Gastroesophageal sphincter (tissue), 4 donors: ENCODE results near the gene PRKAR2B. TPM values are rescaled to one million over a fixed set of nuclear protein-coding genes. Genes with fewer than 3 reads are reported as not detected.
"Not testable (repeated sequence)": the region's sequence is repeated elsewhere in the genome, so short reads cannot be mapped to it uniquely, and the experiment has no call there.

Source experiments
- ATAC-seq: fragments of 150-250 bp; one replicate; pipeline ENCODE4 v1.9.1; 2016; ENCODE audit warnings: mild to moderate bottlenecking, moderate library complexity
- H3K27ac ChIP-seq, 4 donors: fragments of 200-600 bp; sonication (generic) in 3 of 4; 1 replicate in 3 of 4; 2 replicates in 1 of 4; pipeline ENCODE4 v1.5.1; 2016 to 2019
- H3K27me3 ChIP-seq: fragments of 200-600 bp; sonication (generic); one replicate; pipeline ENCODE4 v1.5.1; 2019
- H3K36me3 ChIP-seq, 2 donors: fragments of 200-600 bp; sonication (generic); one replicate each; pipeline ENCODE4 v1.5.1; 2019; ENCODE audit warnings: control low read depth in 1 of 2
- H3K4me1 ChIP-seq, 3 donors: fragments of 200-600 bp; sonication (generic); 1 replicate in 2 of 3; 2 replicates in 1 of 3; pipeline ENCODE4 v1.5.1; 2016 to 2019; ENCODE audit warnings: control low read depth in 2 of 3
- H3K4me3 ChIP-seq, 2 donors: fragments of 200-600 bp; sonication (generic); one replicate each; pipeline ENCODE4 v1.5.1; 2019; ENCODE audit warnings: mild to moderate bottlenecking in 1 of 2, moderate library complexity in 1 of 2
- H3K9me3 ChIP-seq, 3 donors: fragments of 200-600 bp; sonication (generic); one replicate each; pipeline ENCODE4 v1.5.1; 2017 to 2019; ENCODE audit warnings: control low read depth in 2 of 3
- EP300 ChIP-seq: sonication (generic); formaldehyde crosslinking; IDR thresholded peaks from one replicate; pipeline ENCODE4 v1.6.1; 2017; ENCODE audit warnings: antibody characterized with exemption, mild to moderate bottlenecking
- POLR2A ChIP-seq, 2 donors: fragments of 450-650 bp; IDR thresholded peaks; one replicate each; pipeline ENCODE4 v1.6.1; 2017; ENCODE audit warnings: antibody characterized with exemption in 2 of 2, mild to moderate bottlenecking in 2 of 2, moderate library complexity in 1 of 2
- POLR2AphosphoS5 ChIP-seq: sonication (generic); formaldehyde crosslinking; IDR thresholded peaks from one replicate; pipeline ENCODE4 v1.6.1; 2017; ENCODE audit warnings: antibody characterized with exemption
- WGBS, 2 donors: methylation state at CpG; one replicate each; pipeline ENCODE4 v1.1.5; 2018; ENCODE audit warnings: low coverage in 1 of 2; 5-methylcytosine and 5-hydroxymethylcytosine counted together
- total RNA-seq, 4 donors: library from RNA; depleted of rRNA; stranded (reverse); fragments of >200 nt; gene quantifications; one replicate each; pipeline ENCODE4 v1.1.0, GENCODE V29; 2016
- TF ChIP-seq, protein P1 (sequence below), 4 experiments: fragments of 200-600 bp in 2 of 4; fragments of 450-650 bp in 2 of 4; sonication (generic) in 1 of 4; IDR thresholded peaks; one replicate each; pipeline ENCODE4 v1.5.1; 2017 to 2019; ENCODE audit warnings: antibody characterized with exemption in 4 of 4, mild to moderate bottlenecking in 2 of 4, moderate library complexity in 2 of 4

Gene PRKAR2B
- total RNA-seq, 4 donors from 2014 or later, result 83.5 to 160 (median 119) TPM

GRCh38 chr7:107151538-107151937 lies 107.0 kb downstream of the PRKAR2B start:
- no peak for TF ChIP-seq POLR2AphosphoS5
- TF ChIP-seq, protein P1, sequence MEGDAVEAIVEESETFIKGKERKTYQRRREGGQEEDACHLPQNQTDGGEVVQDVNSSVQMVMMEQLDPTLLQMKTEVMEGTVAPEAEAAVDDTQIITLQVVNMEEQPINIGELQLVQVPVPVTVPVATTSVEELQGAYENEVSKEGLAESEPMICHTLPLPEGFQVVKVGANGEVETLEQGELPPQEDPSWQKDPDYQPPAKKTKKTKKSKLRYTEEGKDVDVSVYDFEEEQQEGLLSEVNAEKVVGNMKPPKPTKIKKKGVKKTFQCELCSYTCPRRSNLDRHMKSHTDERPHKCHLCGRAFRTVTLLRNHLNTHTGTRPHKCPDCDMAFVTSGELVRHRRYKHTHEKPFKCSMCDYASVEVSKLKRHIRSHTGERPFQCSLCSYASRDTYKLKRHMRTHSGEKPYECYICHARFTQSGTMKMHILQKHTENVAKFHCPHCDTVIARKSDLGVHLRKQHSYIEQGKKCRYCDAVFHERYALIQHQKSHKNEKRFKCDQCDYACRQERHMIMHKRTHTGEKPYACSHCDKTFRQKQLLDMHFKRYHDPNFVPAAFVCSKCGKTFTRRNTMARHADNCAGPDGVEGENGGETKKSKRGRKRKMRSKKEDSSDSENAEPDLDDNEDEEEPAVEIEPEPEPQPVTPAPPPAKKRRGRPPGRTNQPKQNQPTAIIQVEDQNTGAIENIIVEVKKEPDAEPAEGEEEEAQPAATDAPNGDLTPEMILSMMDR (IDR thresholded peaks at IDR 0.05), result no peak
- no peak for TF ChIP-seq EP300
- no peak for TF ChIP-seq POLR2A (IDR thresholded peaks at IDR 0.05)
- 81 to 87% methylated on average over 7 of the region's 7 CpGs for whole genome bisulfite sequencing, 2 donors
- no peaks in the 10 kb centered on the region for H3K9me3 ChIP-seq
- no peak for ATAC-seq
- no peaks in the 10 kb centered on the region for H3K27me3 ChIP-seq
- peaks cover 0 to 35% of the 10 kb centered on the region in 2 donors for H3K36me3 ChIP-seq
- H3K4me3 ChIP-seq, result no peak overlapping the region
- H3K4me1 ChIP-seq, result peaks cover 0 to 35% (median 2%) of the 10 kb centered on the region in 3 donors
- no peak overlapping the region for H3K27ac ChIP-seq

DNA sequence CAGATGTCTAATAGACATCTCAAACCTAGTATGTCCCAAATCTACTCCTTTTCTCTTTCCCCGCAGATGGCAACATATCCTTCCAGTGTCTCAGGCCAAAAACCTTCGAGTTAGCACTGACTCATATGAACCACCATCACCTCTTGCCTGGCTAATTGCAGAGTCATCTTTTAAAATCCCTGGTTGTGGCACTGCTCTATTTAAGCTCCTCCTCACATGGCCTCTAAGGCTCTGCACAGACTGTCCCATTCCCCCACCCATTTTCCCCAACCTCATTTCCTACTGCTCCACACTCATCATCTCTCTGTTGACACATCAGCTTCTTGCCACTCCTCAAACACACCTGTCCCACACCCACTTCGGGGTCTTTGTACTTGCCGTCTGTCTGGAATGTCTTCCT lies 107.5 kb downstream of the PRKAR2B start:
- Histone ChIP-seq H3K4me1 (peaks cover 0 to 31% (median 2%) of the 10 kb centered on the region in 3 donors), H3K27me3 (no peaks in the 10 kb centered on the region), H3K4me3 (no peak overlapping the region), H3K9me3 (no peaks in the 10 kb centered on the region), H3K36me3 (peaks cover 0 to 40% of the 10 kb centered on the region in 2 donors), H3K27ac (no peak overlapping the region)
- TF ChIP-seq POLR2A (IDR thresholded peaks at IDR 0.05), result no peak
- TF ChIP-seq EP300, result no peak
- TF ChIP-seq POLR2AphosphoS5, result no peak
- 39 to 56% methylated on average over 2 to 4 of the region's 4 CpGs for WGBS, 2 donors
- no peak for ATAC-seq

GRCh38 chr7:107154826-107155225 lies 110.3 kb downstream of the PRKAR2B start:
- no peaks in the 10 kb centered on the region for H3K27me3 ChIP-seq
- no peak overlapping the region for H3K27ac ChIP-seq
- ATAC-seq, result no peak
- H3K4me3 ChIP-seq, result no peak overlapping the region
- WGBS, 2 donors, result 95 to 100% methylated on average over 5 of the region's 6 CpGs
- TF ChIP-seq, protein P1 (IDR thresholded peaks at IDR 0.05), result no peak
- TF ChIP-seq POLR2A (IDR thresholded peaks at IDR 0.05) (no peak), POLR2AphosphoS5 (no peak), EP300 (no peak)
- H3K36me3 ChIP-seq, result peaks cover 0 to 68% of the 10 kb centered on the region in 2 donors
- no peaks in the 10 kb centered on the region for H3K9me3 ChIP-seq
- H3K4me1 ChIP-seq, result peaks cover 0 to 9% (median 0%) of the 10 kb centered on the region in 3 donors

DNA sequence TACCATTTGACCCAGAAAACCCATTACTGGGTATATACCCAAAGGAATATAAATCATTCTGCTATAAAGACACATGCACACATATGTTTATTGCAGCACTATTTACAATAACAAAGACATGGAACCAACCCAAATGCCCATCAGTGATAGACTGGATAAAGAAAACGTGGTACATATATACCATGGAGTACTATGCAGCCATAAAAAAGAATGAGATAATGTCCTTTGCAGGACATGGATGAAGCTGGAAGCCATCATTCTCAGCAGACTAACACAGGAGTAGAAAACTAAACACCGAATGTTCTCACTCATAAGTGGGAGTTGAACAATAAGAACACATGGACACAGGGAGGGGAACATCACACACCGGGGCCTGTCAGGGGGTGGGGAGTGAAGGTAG lies 111.2 kb downstream of the PRKAR2B start:
- not testable (repeated sequence) for H3K27ac ChIP-seq, H3K9me3 ChIP-seq, H3K4me3 ChIP-seq, H3K4me1 ChIP-seq, H3K27me3 ChIP-seq, ATAC-seq
- peaks cover 0 to 77% of the 10 kb centered on the region in 2 donors for H3K36me3 ChIP-seq
- 87% methylated on average over 3 of the region's 3 CpGs; no CpG with 5 or more reads in 1 of the 2 donors for WGBS, 2 donors

- ATAC-seq, result no peak
- Histone ChIP-seq H3K9me3 (no peaks in the 10 kb centered on the region), H3K27ac (no peak overlapping the region), H3K36me3 (peaks cover 0 to 71% of the 10 kb centered on the region in 2 donors), H3K4me1 (no peaks in the 10 kb centered on the region), H3K27me3 (no peaks in the 10 kb centered on the region), H3K4me3 (no peak overlapping the region)
- 92 to 100% methylated on average over 7 of the region's 7 CpGs for WGBS, 2 donors
- no peak for TF ChIP-seq POLR2A (IDR thresholded peaks at IDR 0.05)
- no peak for TF ChIP-seq POLR2AphosphoS5
- TF ChIP-seq, protein P1 (IDR thresholded peaks at IDR 0.05), result no peak
- TF ChIP-seq EP300, result no peak
Measured at GRCh38 chr7:107157091-107157490, 112.6 kb downstream of the PRKAR2B start.

GRCh38 chr7:107158028-107158427 lies 113.5 kb downstream of the PRKAR2B start:
- Histone ChIP-seq H3K4me1 (no peaks in the 10 kb centered on the region), H3K9me3 (no peaks in the 10 kb centered on the region), H3K27ac (no peak overlapping the region), H3K4me3 (no peak overlapping the region), H3K27me3 (no peaks in the 10 kb centered on the region), H3K36me3 (peaks cover 0 to 62% of the 10 kb centered on the region in 2 donors)
- 80 to 86% methylated on average over 2 of the region's 2 CpGs for WGBS, 2 donors
- ATAC-seq, result no peak
- no peak for TF ChIP-seq POLR2AphosphoS5
- no peak for TF ChIP-seq POLR2A (IDR thresholded peaks at IDR 0.05)
- TF ChIP-seq EP300, result no peak
- TF ChIP-seq, protein P1 (IDR thresholded peaks at IDR 0.05), result no peak
